DOHH2 (cell line): Measurements from ENCODE around the gene NKX3-2.

Experiments
- H3F3A ChIP-seq: fragments of 200-600 bp; sonication (generic), shearing (Covaris generic); 2 replicates; pipeline ENCODE4 v1.6.0; 2016; ENCODE audit warnings: antibody characterized with exemption, mild to moderate bottlenecking; ENCODE audit not compliant: control insufficient read depth, insufficient read depth
- H3K27ac ChIP-seq: fragments of 200-600 bp; sonication (generic); 2 replicates; pipeline ENCODE4 v1.5.1; 2014; ENCODE audit warnings: low read depth, mild to moderate bottlenecking, low read length, moderate library complexity
- H3K27me3 ChIP-seq: fragments of 200-600 bp; sonication (generic); 2 replicates; pipeline ENCODE4 v1.6.1; 2014; ENCODE audit warnings: mild to moderate bottlenecking, low read length, mixed read lengths; ENCODE audit not compliant: control insufficient read depth
- H3K36me3 ChIP-seq: fragments of 200-600 bp; sonication (generic); 2 replicates; pipeline ENCODE4 v1.6.1; 2014; ENCODE audit warnings: mild to moderate bottlenecking, low read length, moderate library complexity, mixed read lengths; ENCODE audit not compliant: control insufficient read depth
- H3K4me1 ChIP-seq: fragments of 200-600 bp; sonication (generic); 2 replicates; pipeline ENCODE4 v1.6.1; 2014; ENCODE audit warnings: mild to moderate bottlenecking, low read length, mixed read lengths; ENCODE audit not compliant: control insufficient read depth
- H3K4me2 ChIP-seq: fragments of 200-600 bp; sonication (generic); 2 replicates; pipeline ENCODE4 v1.6.0; 2014; ENCODE audit warnings: mild to moderate bottlenecking, low read length, moderate library complexity
- H3K4me3 ChIP-seq: fragments of 200-600 bp; sonication (generic); 2 replicates; pipeline ENCODE4 v1.5.1; 2014; ENCODE audit warnings: mild to moderate bottlenecking, low read length, mixed read lengths
- H3K79me2 ChIP-seq: fragments of 200-600 bp; sonication (generic); 2 replicates; pipeline ENCODE4 v1.6.1; 2014; ENCODE audit warnings: mild to moderate bottlenecking, low read length, mixed read lengths; ENCODE audit not compliant: control insufficient read depth
- H3K9me2 ChIP-seq: fragments of 200-600 bp; sonication (generic); replicated peaks from 2 replicates; pipeline ENCODE4 v1.6.1; 2014; ENCODE audit warnings: mild to moderate bottlenecking, low read length, mixed read lengths; ENCODE audit not compliant: control insufficient read depth
- H3K9me3 ChIP-seq: fragments of 200-600 bp; sonication (generic); 2 replicates; pipeline ENCODE4 v1.6.1; 2014; ENCODE audit warnings: antibody characterized with exemption, low read length, mixed read lengths; ENCODE audit not compliant: control insufficient read depth, insufficient read depth
- H4K20me1 ChIP-seq: fragments of 200-600 bp; sonication (generic); 2 replicates; pipeline ENCODE4 v1.6.0; 2014; ENCODE audit warnings: low read depth, mild to moderate bottlenecking, antibody characterized with exemption, low read length, moderate library complexity; ENCODE audit not compliant: control insufficient read depth, insufficient read depth
- EZH2phosphoT487 ChIP-seq: fragments of 200-600 bp; sonication (generic); IDR thresholded peaks from 2 replicates; pipeline ENCODE4 v1.6.1; 2017; ENCODE audit warnings: borderline replicate concordance, mild to moderate bottlenecking, antibody characterized with exemption, low read length, moderate library complexity, mixed read lengths
- TF ChIP-seq, protein P1 (sequence below): fragments of 200-600 bp; sonication (generic); IDR thresholded peaks from one replicate; pipeline ENCODE4 v1.5.1; 2014; ENCODE audit warnings: antibody characterized with exemption, mild to moderate bottlenecking, low read depth, low read length; ENCODE audit not compliant: poor library complexity, severe bottlenecking

NKX3-2 gene

DNA sequence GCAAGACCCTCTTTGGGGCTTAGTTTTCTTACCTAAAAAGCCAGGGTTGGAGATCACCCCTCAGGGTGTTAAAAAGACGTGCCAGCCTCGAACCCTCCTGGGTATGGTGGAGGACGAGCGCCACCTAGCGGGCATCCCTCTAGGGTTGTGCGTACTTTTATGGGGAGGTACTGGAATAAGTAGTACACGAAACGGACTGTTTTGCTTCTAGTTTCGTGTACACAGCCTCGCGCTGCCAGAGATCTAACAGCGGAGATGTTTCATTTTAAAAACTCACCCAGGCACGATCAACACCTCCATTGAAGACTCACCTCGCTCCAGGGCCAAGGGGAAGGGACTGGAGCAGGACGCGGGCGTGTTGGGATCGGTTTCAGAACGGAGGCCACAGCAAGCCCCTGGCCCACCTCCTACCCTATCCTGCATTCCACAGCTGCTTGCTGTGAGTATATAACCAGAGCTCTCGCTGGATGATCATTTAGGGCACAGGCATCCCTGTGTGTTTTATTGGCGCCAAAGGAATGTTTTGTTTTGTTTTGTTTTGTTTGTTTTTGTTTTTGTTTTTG lies 4.8 kb upstream of the NKX3-2 start:
- H4K20me1 ChIP-seq, result no peaks in the 10 kb centered on the region
- no peaks in the 10 kb centered on the region for H3K36me3 ChIP-seq
- no peak for TF ChIP-seq EZH2phosphoT487
- TF ChIP-seq, protein P1, sequence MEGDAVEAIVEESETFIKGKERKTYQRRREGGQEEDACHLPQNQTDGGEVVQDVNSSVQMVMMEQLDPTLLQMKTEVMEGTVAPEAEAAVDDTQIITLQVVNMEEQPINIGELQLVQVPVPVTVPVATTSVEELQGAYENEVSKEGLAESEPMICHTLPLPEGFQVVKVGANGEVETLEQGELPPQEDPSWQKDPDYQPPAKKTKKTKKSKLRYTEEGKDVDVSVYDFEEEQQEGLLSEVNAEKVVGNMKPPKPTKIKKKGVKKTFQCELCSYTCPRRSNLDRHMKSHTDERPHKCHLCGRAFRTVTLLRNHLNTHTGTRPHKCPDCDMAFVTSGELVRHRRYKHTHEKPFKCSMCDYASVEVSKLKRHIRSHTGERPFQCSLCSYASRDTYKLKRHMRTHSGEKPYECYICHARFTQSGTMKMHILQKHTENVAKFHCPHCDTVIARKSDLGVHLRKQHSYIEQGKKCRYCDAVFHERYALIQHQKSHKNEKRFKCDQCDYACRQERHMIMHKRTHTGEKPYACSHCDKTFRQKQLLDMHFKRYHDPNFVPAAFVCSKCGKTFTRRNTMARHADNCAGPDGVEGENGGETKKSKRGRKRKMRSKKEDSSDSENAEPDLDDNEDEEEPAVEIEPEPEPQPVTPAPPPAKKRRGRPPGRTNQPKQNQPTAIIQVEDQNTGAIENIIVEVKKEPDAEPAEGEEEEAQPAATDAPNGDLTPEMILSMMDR, result peak; percentile 84
- H3K9me2 ChIP-seq, result no peaks in the 10 kb centered on the region
- peak overlapping the region; percentile 33; the same call in 1 of the 2 replicates for H3K4me3 ChIP-seq
- no peaks in the 10 kb centered on the region for H3K9me3 ChIP-seq
- H3K27ac ChIP-seq, result no peak overlapping the region
- peaks cover 38% of the 10 kb centered on the region for H3K27me3 ChIP-seq
- peaks cover 27% of the 10 kb centered on the region for H3K4me1 ChIP-seq
- no peaks in the 10 kb centered on the region for H3K79me2 ChIP-seq
- H3F3A ChIP-seq, result peaks cover 14% of the 10 kb centered on the region
- H3K4me2 ChIP-seq, result peak overlapping the region; percentile 47

DNA sequence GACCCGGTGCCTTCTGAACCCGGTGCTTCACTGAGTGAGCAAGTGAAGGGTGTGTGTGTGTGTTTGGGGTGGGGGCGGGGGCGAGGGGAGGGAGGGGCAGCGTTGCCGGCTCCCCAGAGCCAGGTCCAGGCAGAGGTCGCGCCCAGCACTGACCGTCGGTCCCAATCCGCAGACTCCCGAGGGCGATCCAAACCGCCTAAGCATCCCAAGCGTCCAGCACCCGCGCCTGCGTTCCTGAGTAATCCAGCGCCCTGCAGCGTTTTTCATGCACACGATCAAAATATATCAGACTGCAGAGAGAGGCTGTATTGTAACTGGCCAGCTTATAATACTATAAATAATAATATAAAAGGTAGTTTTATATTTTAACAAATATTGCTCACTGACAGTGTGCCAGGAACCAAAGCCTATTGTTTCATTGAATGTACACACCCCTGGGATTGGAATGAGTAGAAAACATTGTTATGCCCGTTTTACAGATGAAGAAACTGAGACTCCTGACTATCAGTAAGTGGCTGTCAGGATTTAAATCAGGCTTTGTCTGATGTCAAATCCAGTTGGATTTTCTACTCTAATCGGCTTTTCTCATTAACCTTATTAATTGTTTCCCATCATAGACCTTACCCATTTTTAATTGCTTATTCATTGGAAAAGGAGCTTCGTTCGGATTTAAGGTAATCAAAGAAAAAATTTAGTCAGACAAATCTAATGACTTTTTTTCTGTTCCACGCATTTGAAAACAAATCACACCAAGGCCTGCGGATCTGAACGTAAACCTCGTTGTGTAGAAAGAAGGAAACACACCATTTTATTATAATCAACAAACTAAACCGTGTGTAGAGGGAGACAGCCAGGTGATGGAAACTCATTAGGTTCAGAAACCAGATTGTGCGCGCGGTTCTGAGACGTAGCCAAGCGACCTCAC lies 4.0 kb upstream of the NKX3-2 start:
- H3K4me2 ChIP-seq, result peak overlapping the region; percentile 73
- H3K36me3 ChIP-seq, result no peaks in the 10 kb centered on the region
- no peak overlapping the region for H3K27ac ChIP-seq
- peaks cover 39% of the 10 kb centered on the region for H3K27me3 ChIP-seq
- no peaks in the 10 kb centered on the region for H3K9me3 ChIP-seq
- no peaks in the 10 kb centered on the region for H3K9me2 ChIP-seq
- no peaks in the 10 kb centered on the region for H4K20me1 ChIP-seq
- TF ChIP-seq EZH2phosphoT487, result no peak
- TF ChIP-seq, protein P1, result no peak
- H3F3A ChIP-seq, result peaks cover 14% of the 10 kb centered on the region
- peak overlapping the region; percentile 77 for H3K4me3 ChIP-seq
- H3K79me2 ChIP-seq, result no peaks in the 10 kb centered on the region
- peaks cover 27% of the 10 kb centered on the region for H3K4me1 ChIP-seq

DNA sequence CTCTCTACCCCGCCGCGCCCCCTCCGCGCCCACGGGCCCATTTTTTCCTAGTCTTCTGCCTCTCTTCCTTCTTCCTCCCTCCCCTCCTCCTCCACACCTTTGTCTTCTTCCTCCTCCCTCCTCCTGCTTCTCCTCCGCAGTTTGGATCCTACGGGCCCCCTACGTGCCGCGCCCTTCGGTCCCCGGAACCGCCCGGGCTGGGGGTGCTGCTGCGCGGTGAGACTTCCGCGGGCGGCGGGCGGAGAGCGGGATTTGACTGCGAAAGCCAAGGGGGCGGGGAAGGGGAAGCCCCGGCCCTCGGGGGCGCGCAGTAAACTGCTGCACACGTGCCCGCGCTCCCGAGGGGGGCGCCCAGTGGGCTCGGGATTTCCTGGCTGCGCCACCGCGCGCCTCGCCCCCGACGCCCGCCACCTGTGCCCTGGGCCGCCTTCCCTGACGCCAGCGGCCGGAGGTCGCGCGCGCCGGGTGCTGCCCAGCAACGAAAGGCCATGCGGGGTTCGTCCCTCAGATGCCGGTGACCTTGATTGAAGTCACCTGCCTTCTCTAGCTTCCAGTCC lies 3.3 kb upstream of the NKX3-2 start:
- Histone ChIP-seq H3F3A (peaks cover 14% of the 10 kb centered on the region), H3K9me3 (no peaks in the 10 kb centered on the region), H3K4me3 (peak overlapping the region; percentile 77), H3K27ac (no peak overlapping the region), H3K36me3 (no peaks in the 10 kb centered on the region), H3K4me1 (peaks cover 28% of the 10 kb centered on the region), H3K27me3 (peaks cover 43% of the 10 kb centered on the region), H3K4me2 (peak overlapping the region; percentile 73), H3K9me2 (no peaks in the 10 kb centered on the region), H4K20me1 (no peaks in the 10 kb centered on the region), H3K79me2 (no peaks in the 10 kb centered on the region)
- no peak for TF ChIP-seq EZH2phosphoT487
- TF ChIP-seq, protein P1, result no peak
